Adrenal gland (tissue), 12 donors: ENCODE data around the gene AMBRA1. TPM values are rescaled to one million over a fixed set of nuclear protein-coding genes. Genes with fewer than 3 reads are reported as not detected.

ENCODE experiments used
- DNase-seq, 7 donors: peaks; one replicate each; pipeline ENCODE4 v3.0.0-alpha.2; 2019 to 2020
- H3K27ac ChIP-seq, 5 donors: fragments of 200-600 bp; sonication (generic) in 4 of 5; 1 replicate in 3 of 5; 2 replicates in 2 of 5; pipeline versions ENCODE4 v1.5.1 to v1.8.0; 2016 to 2020; ENCODE audit warnings: mild to moderate bottlenecking in 1 of 5
- H3K27me3 ChIP-seq: fragments of 200-600 bp; 2 replicates; pipeline ENCODE4 v1.8.0; 2021
- H3K36me3 ChIP-seq, 2 donors: fragments of 200-600 bp; replicated peaks in 1 of 2; 1 replicate in 1 of 2; 2 replicates in 1 of 2; pipeline versions ENCODE4 v1.5.1 to v1.8.0; 2018 to 2022
- H3K4me1 ChIP-seq, 2 donors: fragments of 200-600 bp; replicated peaks in 1 of 2; 1 replicate in 1 of 2; 2 replicates in 1 of 2; pipeline versions ENCODE4 v1.5.1 to v1.8.0; 2018 to 2021
- H3K4me3 ChIP-seq, 4 donors: fragments of 200-600 bp; sonication (generic) in 3 of 4; one replicate each; pipeline ENCODE4 v1.5.1; 2016 to 2018
- H3K9me3 ChIP-seq, 3 donors: fragments of 200-600 bp; sonication (generic) in 1 of 3; replicated peaks in 1 of 3; 1 replicate in 2 of 3; 2 replicates in 1 of 3; pipeline versions ENCODE4 v1.5.1 to v1.8.0; 2016 to 2021
- POLR2A ChIP-seq, 2 donors: fragments of 450-650 bp; IDR thresholded peaks; one replicate each; pipeline ENCODE4 v1.6.1; 2017; ENCODE audit warnings: antibody characterized with exemption in 2 of 2, mild to moderate bottlenecking in 2 of 2, moderate library complexity in 1 of 2
- WGBS, 4 donors: extraction: QIAGEN DNeasy Blood & Tissue Kit in 2 of 4; methylation state at CpG; one replicate each; pipeline versions ENCODE4 v1.1.5 to v1.1.7; 2013 to 2017; 5-methylcytosine and 5-hydroxymethylcytosine counted together
- intact Hi-C, 2 donors: fragments of 100-400 bp; cut with DNase I; formaldehyde crosslinking; loops; one replicate each; pipeline versions ENCODE4 v1.14.1 to v1.15.0; 2022 to 2023
- polyA plus RNA-seq, 3 donors: library from polyadenylated mRNA; stranded (reverse); fragments of 200-250 nt in 2 of 3; fragments of 350-450 nt in 1 of 3; fragmentation: Illumina TruSeq in 1 of 3; extraction: RNeasy Lipid Tissue Mini Kit (QIAGEN cat#74804) in 1 of 3; gene quantifications; one replicate each; pipeline ENCODE4 v1.2.3, GENCODE V29; 2013 to 2014
- total RNA-seq, 9 donors: library from RNA; depleted of rRNA in 4 of 9; stranded (reverse); fragments of >200 nt in 4 of 9; fragments of 120-200 nt in 1 of 9; fragmentation: NEBNext Ultra II Directional in 1 of 9; extraction: Animal tissue kit (Norgen Biotek cat#: 25700) in 1 of 9; gene quantifications; one replicate each; pipeline versions ENCODE4 v1.1.0 to v1.2.4, GENCODE V29; 2013 to 2023
- TF ChIP-seq, protein P1 (sequence below), 6 experiments: fragments of 450-650 bp in 4 of 6; fragments of 200-600 bp in 2 of 6; sonication (generic) in 1 of 6; IDR thresholded peaks; 1 replicate in 5 of 6; 2 replicates in 1 of 6; pipeline versions ENCODE4 v1.5.1 to v1.8.0; 2016 to 2021; ENCODE audit warnings: antibody characterized with exemption in 6 of 6, mild to moderate bottlenecking in 2 of 6, moderate library complexity in 1 of 6
- donor health status: healthy with polysubstance abuse.
- donor health status: Bipolar disorder and iron deficiency.
- donor health status: DM: yes; HTN: yes; CAD: no.
- donor health status: DM: no; HTN: no; CAD: no.
- donor health status: DM: no; HTN: no; CAD: no.
- donor health status: DM: yes; HTN: yes; CAD: no.

The AMBRA1 gene
- total and polyA plus RNA-seq, 12 donors = 16.2 to 73.3 (median 49.7) TPM

DNA sequence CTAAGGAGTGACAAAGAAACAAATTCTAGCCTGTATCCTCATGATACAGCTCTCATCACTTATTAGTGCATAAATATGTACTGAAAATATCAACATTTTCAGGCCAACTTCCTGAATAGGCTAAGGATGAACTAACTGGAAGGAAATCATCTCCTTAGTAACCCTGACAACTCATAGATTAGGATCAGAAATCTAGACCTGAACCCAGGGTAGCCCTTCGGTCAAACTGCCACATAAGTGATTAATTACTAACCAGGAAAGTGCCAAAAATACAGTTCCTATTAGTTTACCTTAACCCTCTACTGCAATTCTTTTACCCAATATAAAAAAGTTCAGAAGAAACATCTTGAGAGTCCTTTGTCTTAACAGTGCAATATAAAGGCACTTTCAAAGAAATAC is 40.0 kb downstream of the AMBRA1 start:
- H3K27me3 ChIP-seq = no peaks in the 10 kb centered on the region
- H3K27ac ChIP-seq = peak overlapping the region; percentile 35 to 85 (median 59)
- no peak for TF ChIP-seq POLR2A (IDR thresholded peaks at IDR 0.05)
- TF ChIP-seq, protein P1, sequence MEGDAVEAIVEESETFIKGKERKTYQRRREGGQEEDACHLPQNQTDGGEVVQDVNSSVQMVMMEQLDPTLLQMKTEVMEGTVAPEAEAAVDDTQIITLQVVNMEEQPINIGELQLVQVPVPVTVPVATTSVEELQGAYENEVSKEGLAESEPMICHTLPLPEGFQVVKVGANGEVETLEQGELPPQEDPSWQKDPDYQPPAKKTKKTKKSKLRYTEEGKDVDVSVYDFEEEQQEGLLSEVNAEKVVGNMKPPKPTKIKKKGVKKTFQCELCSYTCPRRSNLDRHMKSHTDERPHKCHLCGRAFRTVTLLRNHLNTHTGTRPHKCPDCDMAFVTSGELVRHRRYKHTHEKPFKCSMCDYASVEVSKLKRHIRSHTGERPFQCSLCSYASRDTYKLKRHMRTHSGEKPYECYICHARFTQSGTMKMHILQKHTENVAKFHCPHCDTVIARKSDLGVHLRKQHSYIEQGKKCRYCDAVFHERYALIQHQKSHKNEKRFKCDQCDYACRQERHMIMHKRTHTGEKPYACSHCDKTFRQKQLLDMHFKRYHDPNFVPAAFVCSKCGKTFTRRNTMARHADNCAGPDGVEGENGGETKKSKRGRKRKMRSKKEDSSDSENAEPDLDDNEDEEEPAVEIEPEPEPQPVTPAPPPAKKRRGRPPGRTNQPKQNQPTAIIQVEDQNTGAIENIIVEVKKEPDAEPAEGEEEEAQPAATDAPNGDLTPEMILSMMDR (IDR thresholded peaks at IDR 0.05) = no peak
- DNase-seq = no peak
- intact Hi-C loops = no loop called here
- H3K9me3 ChIP-seq = no peaks in the 10 kb centered on the region
- H3K4me1 ChIP-seq = peaks cover 29 to 37% of the 10 kb centered on the region in 2 donors
- peak overlapping the region in 1 of 4 donors; percentile 8 for H3K4me3 ChIP-seq
- whole genome bisulfite sequencing, 4 donors = 0 to 10% (median 6%) methylated on average over 1 of the region's 1 CpG
- H3K36me3 ChIP-seq = no peaks in the 10 kb centered on the region

DNA sequence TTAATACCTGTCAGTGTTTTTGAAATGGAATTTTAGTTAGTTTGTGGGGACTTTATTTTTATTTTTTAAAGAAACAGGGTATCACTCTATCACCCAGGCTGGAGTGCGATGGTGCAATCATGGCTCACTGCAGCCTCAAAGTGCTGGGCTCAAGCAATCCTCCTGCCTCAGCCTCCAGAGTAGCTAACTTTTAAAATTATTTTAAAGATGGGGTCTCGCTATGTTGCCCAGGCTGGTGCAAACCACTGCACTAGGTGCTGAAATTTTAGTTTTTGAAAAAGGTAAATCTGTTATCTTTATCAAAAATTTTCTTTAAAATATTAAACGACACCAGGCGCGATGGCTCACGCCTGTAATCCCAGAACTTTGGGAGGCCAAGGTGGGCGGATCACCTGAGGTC is 42.6 kb downstream of the AMBRA1 start:
- H3K9me3 ChIP-seq = no peaks in the 10 kb centered on the region
- H3K27me3 ChIP-seq = no peaks in the 10 kb centered on the region
- 95 to 99% (median 97%) methylated on average over 7 of the region's 7 CpGs for WGBS, 4 donors
- intact Hi-C loops = no loop called here
- H3K4me3 ChIP-seq = no peak overlapping the region
- H3K36me3 ChIP-seq = peaks cover 0 to 14% of the 10 kb centered on the region in 2 donors
- no peak overlapping the region for H3K27ac ChIP-seq
- TF ChIP-seq, protein P1 (IDR thresholded peaks at IDR 0.05) = no peak
- no peak for TF ChIP-seq POLR2A (IDR thresholded peaks at IDR 0.05)
- DNase-seq = no peak
- peaks cover 29 to 32% of the 10 kb centered on the region in 2 donors for H3K4me1 ChIP-seq

DNA sequence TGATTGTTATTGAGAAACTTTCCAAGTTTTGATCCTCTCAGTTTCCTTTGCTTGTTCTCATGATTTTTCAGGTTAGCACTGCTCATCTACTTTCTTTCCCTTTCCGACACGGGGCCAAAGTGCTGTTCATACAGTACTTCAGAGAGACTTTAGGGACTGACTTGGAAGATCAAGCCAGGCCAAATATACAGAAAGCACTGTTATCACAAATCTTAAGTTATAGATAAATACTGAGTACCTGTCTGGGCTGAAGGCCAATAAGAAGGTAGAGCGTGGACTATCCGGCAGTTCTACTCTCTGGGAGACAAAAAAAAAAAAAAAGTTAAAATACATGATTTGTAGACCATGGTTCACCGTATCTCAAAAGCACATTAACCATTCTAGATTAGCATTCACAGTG is 46.2 kb downstream of the AMBRA1 start:
- WGBS, 4 donors = 88 to 91% (median 89%) methylated on average over 5 of the region's 5 CpGs
- intact Hi-C loops = no loop called here
- peaks cover 0 to 48% of the 10 kb centered on the region in 2 donors for H3K36me3 ChIP-seq

DNA sequence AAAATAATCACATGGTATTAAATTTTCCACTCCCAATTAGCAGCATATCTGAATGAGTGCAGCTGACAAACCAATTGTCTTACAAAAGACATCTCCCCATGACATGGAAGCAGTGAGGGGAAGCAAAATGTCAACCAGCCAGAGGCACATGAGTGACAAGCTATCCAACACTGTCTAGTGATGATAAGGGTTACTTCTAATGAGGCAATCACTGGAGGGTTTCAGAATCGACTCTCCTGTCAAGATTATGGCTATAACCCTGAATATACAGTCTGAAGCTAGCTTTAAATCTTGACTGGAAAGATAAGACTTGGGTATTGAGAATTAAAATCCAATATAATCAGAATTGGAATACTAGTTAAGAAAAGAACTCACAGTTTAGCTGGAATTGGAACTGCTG is 50.3 kb downstream of the AMBRA1 start:
- intact Hi-C loops = loop anchor here in 1 of 2 donors (2.0 kb wide), 1 partner anchor 15 kb away; no protein-coding TSS in a partner anchor
- WGBS, 4 donors = 44 to 73% (median 59%) methylated on average over 1 of the region's 1 CpG
- no peak for TF ChIP-seq POLR2A (IDR thresholded peaks at IDR 0.05)
- TF ChIP-seq, protein P1 (IDR thresholded peaks at IDR 0.05) = no peak
- no peaks in the 10 kb centered on the region for H3K9me3 ChIP-seq
- no peak overlapping the region for H3K27ac ChIP-seq
- H3K4me1 ChIP-seq = peaks cover 10 to 20% of the 10 kb centered on the region in 2 donors
- H3K27me3 ChIP-seq = no peaks in the 10 kb centered on the region
- H3K36me3 ChIP-seq = peaks cover 0 to 74% of the 10 kb centered on the region in 2 donors
- H3K4me3 ChIP-seq = no peak overlapping the region
- no peak for DNase-seq

More for the DNA sequence above, 46.2 kb downstream of the AMBRA1 start:
- Histone ChIP-seq H3K4me1 (no peaks in the 10 kb centered on the region), H3K9me3 (no peaks in the 10 kb centered on the region), H3K27me3 (no peaks in the 10 kb centered on the region), H3K27ac (no peak overlapping the region), H3K4me3 (no peak overlapping the region)
- TF ChIP-seq POLR2A (IDR thresholded peaks at IDR 0.05) = no peak
- TF ChIP-seq, protein P1 (IDR thresholded peaks at IDR 0.05) = no peak
- no peak for DNase-seq
